Progenitor cell of endocrine pancreas (in vitro differentiated cells): ENCODE measurements around the gene KIAA1755. TPM values are rescaled to one million over a fixed set of nuclear protein-coding genes. Genes with fewer than 3 reads are reported as not detected.

Source experiments
- DNase-seq: peaks from one replicate; pipeline ENCODE4 v3.0.0; 2021; ENCODE audit warnings: low spot score; ENCODE audit not compliant: unreplicated experiment
- H3K27ac Mint-ChIP-seq: 2 replicates; pipeline ENCODE4 v1.8.0; 2021; ENCODE audit warnings: mild to moderate bottlenecking, moderate library complexity, mixed read lengths
- H3K27me3 Mint-ChIP-seq: 2 replicates; pipeline ENCODE4 v1.8.0; 2021; ENCODE audit warnings: mixed read lengths
- H3K36me3 Mint-ChIP-seq: 2 replicates; pipeline ENCODE4 v1.8.0; 2022; ENCODE audit warnings: mixed read lengths; ENCODE audit not compliant: insufficient read depth
- H3K4me1 Mint-ChIP-seq: 2 replicates; pipeline ENCODE4 v1.8.0; 2021; ENCODE audit warnings: low read depth, mixed read lengths
- H3K4me3 Mint-ChIP-seq: 2 replicates; pipeline ENCODE4 v1.8.0; 2021; ENCODE audit warnings: low read depth, mild to moderate bottlenecking, moderate library complexity, mixed read lengths
- H3K9me3 Mint-ChIP-seq: 2 replicates; pipeline ENCODE4 v1.8.0; 2021; ENCODE audit warnings: low read depth, mixed read lengths
- total RNA-seq: library from RNA; stranded (reverse); gene quantifications from 2 replicates; pipeline ENCODE4 v1.2.1, GENCODE V29; 2021
- TF ChIP-seq, protein P1 (sequence below): fragments of 200-600 bp; sonication (generic); IDR thresholded peaks from one replicate; pipeline ENCODE4 v1.5.0; 2021; ENCODE audit warnings: antibody characterized with exemption, mild to moderate bottlenecking; ENCODE audit not compliant: unreplicated experiment

KIAA1755 gene
- total RNA-seq, 1 donor from 2014 or later = 0.29 TPM

DNA sequence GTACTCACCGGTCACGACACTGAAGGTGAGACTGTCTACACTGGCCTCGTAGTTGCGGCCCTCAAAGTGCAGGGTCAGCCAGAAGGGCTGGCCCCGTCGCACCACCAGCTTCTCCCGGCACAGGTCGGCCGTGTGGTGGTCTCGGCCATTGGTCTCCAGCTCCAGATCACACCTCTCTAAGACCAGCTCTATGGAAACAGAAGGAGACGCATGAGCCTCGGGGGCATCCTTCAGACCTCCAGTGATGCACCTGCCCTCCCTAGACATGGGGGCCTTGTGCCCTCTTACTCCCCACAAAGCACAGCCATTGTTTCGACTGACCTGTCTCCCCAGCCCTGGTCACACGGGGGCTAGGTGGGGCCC is 99.1 kb downstream of the KIAA1755 start:
- no peak overlapping the region for H3K4me3 Mint-ChIP-seq
- peaks cover 12% of the 10 kb centered on the region for H3K4me1 Mint-ChIP-seq
- no peak overlapping the region for H3K27ac Mint-ChIP-seq
- peaks cover 9% of the 10 kb centered on the region for H3K27me3 Mint-ChIP-seq
- H3K36me3 Mint-ChIP-seq = no peaks in the 10 kb centered on the region
- TF ChIP-seq, protein P1, sequence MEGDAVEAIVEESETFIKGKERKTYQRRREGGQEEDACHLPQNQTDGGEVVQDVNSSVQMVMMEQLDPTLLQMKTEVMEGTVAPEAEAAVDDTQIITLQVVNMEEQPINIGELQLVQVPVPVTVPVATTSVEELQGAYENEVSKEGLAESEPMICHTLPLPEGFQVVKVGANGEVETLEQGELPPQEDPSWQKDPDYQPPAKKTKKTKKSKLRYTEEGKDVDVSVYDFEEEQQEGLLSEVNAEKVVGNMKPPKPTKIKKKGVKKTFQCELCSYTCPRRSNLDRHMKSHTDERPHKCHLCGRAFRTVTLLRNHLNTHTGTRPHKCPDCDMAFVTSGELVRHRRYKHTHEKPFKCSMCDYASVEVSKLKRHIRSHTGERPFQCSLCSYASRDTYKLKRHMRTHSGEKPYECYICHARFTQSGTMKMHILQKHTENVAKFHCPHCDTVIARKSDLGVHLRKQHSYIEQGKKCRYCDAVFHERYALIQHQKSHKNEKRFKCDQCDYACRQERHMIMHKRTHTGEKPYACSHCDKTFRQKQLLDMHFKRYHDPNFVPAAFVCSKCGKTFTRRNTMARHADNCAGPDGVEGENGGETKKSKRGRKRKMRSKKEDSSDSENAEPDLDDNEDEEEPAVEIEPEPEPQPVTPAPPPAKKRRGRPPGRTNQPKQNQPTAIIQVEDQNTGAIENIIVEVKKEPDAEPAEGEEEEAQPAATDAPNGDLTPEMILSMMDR = no peak
- DNase-seq = no peak
- no peaks in the 10 kb centered on the region for H3K9me3 Mint-ChIP-seq

Other genes with a start within 250 kb of the KIAA1755 start
- gene TTI1, start 227.3 kb downstream of the KIAA1755 start, total RNA-seq = 45.8 and 51.9 TPM in 2 replicates
- gene RPRD1B, start 227.0 kb downstream of the KIAA1755 start, total RNA-seq = 31.7 and 37.4 TPM in 2 replicates
- gene TGM2, start 95.5 kb downstream of the KIAA1755 start, total RNA-seq = 0.72 and 1.3 TPM in 2 replicates
- not detected in 2 replicates for gene BPI, start 43.4 kb upstream of the KIAA1755 start, total RNA-seq
- gene LBP, start 85.7 kb upstream of the KIAA1755 start, total RNA-seq = not detected in 2 replicates
- 31.6 and 37.1 TPM in 2 replicates for gene SNHG17, start 174.6 kb upstream of the KIAA1755 start, total RNA-seq
- 42.3 and 43.4 TPM in 2 replicates for gene RALGAPB, start 212.1 kb upstream of the KIAA1755 start, total RNA-seq